Left lobe of liver (tissue), 2 donors: ENCODE data around the gene SAMD8. TPM values are rescaled to one million over a fixed set of nuclear protein-coding genes. Genes with fewer than 3 reads are reported as not detected.
A peak's percentile ranks its signal among the peaks of the same experiment; 100 is the strongest.
"Not testable (repeated sequence)": the region's sequence is repeated elsewhere in the genome, so short reads cannot be mapped to it uniquely, and the experiment has no call there.

Experiments used
- ATAC-seq: fragments of 200-7000 bp; cut with Tn5 transposase; one replicate; pipeline ENCODE4 v1.9.1; 2020; ENCODE audit warnings: mild to moderate bottlenecking, moderate library complexity
- DNase-seq: peaks from one replicate; pipeline ENCODE4 v3.0.0-alpha.2; 2020; ENCODE audit warnings: low spot score
- total RNA-seq: library from RNA; stranded (reverse); gene quantifications from one replicate; pipeline ENCODE4 v1.2.1, GENCODE V29; 2021
- donor health status: DM: no; HTN: no; CAD: no; lungs with moderate emphysema.
- donor health status: DM: no; HTN: yes; CAD: no.

SAMD8 gene
- total RNA-seq, 1 donor from 2014 or later: 5.7 TPM

GRCh38 chr10:75106242-75106641 is 5.2 kb upstream of the SAMD8 start:
- ATAC-seq (no peak), DNase-seq (no peak)

DNA sequence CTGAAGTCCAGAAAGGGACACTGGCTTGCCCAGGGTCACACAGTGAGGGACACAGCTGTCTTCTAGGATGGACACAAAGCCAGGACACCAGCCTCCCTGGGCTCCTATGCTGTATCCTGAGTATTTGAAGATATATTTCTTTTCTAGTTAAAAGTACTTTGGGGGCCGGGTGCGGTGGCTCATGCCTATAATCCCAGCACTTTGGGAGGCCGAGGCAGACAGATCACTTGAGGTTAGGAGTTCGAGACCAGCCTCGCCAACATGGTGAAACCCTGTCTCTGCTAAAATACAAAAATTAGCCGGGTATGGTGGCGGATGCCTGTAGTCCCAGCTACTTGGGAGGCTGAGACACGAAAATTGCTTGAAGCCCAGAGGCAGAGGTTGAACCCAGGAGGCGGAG is 4.6 kb upstream of the SAMD8 start:
- not testable (repeated sequence) for DNase-seq

DNA sequence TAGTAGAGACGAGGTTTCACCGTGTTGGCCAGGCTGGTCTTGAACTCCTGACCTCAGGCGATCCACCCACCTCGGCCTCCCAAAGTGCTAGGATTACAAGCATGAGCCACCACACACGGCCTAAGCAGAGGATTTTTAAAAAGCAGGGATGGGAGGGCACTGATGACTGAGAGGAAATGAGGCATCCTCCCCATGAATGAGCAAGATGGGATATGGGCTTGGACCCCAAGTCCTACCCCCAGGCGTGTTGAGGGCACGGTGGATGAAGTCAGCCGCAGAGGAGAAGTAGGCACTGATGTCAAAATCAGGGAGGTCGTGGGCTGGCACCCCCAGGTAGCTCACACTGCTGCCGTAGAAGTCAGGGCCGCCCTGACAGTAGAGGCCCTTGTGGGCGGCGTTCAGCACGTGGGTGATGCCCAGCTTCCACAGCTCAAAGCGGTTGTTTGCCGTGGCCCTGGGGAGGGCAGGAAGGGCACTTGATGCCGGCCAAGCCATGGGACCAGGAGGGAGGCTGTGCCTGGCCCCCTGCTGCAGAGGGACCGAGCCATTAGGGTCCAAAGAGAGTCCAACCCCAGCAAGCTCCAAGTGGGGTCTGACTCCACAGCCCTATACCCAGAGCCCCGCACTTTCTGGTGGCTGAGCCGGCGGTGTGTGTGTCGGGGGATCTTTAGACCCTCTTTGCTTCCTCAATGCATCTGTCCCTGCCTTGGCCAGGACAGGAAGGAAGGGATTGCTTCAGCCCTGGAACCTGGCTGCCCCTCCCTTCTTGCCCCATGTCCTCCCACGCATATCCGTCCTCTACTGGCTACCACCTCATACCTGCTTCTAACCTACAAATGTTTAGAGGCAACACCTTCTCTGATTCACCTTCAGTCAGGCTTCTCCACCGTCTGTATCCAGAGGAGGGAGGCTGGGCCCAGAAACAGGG is 3.4 kb upstream of the SAMD8 start:
- ATAC-seq: no peak
- no peak for DNase-seq

More for the DNA sequence above, 4.6 kb upstream of the SAMD8 start:
- not testable (repeated sequence) for ATAC-seq

- no peak for DNase-seq
- no peak for ATAC-seq
Observed at GRCh38 chr10:75108684-75109458, 2.6 kb upstream of the SAMD8 start.

DNA sequence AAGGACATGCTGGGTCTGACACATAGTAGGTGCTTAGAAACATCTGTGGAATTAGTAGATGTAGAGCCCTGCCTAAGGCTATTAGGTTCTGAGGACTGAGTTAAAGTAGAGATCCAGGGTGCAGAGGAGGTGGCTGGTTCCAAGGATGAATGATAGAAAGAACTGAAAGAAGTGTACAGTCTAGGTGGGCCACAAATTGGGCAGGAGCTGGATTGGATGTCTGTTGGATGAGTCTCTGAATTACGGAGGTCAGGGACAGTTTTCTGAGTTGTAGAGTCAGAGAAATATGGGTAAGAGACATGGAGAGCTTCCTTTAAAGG is 2.0 kb upstream of the SAMD8 start:
- no peak for DNase-seq

DNA sequence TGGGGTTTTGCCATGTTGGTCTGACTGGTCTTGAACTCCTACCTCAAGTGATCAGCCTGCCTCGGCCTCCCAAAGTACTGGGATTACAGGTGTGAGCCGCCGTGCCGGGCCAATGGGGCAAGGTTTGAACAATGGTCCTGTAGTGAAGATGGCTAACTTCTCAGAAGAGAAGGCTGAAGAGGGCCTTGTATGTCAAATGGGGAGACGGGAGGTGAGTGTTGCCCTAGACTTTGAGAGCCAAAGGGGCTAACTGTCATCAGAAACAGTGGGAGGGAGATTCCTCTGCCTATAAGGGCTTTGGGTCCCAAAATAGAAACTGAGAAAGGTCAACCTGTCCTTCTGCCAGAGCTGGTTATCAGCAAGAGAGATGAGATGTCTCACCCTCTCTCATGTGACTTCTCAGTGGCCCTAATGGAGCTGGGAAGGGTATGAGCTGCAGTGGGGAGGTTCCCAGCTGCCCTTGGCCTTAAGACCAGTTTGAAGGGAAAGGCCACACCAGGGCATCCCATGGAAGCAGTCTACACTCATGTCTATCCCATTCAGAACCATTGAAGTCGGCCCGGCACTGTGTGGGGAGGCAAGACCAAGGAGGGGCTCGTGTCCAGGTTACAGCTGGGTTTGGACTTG is 1.3 kb upstream of the SAMD8 start:
- DNase-seq (no peak), ATAC-seq (no peak)

More for the DNA sequence above, 2.0 kb upstream of the SAMD8 start:
- no peak for ATAC-seq

GRCh38 chr10:75111907-75112679 is 637 bp downstream of the SAMD8 start:
- peak; percentile 47 for ATAC-seq
- peak; percentile 59 for DNase-seq

- ATAC-seq (no peak), DNase-seq (no peak)
Observed at GRCh38 chr10:75115137-75115536, 3.7 kb downstream of the SAMD8 start.

DNA sequence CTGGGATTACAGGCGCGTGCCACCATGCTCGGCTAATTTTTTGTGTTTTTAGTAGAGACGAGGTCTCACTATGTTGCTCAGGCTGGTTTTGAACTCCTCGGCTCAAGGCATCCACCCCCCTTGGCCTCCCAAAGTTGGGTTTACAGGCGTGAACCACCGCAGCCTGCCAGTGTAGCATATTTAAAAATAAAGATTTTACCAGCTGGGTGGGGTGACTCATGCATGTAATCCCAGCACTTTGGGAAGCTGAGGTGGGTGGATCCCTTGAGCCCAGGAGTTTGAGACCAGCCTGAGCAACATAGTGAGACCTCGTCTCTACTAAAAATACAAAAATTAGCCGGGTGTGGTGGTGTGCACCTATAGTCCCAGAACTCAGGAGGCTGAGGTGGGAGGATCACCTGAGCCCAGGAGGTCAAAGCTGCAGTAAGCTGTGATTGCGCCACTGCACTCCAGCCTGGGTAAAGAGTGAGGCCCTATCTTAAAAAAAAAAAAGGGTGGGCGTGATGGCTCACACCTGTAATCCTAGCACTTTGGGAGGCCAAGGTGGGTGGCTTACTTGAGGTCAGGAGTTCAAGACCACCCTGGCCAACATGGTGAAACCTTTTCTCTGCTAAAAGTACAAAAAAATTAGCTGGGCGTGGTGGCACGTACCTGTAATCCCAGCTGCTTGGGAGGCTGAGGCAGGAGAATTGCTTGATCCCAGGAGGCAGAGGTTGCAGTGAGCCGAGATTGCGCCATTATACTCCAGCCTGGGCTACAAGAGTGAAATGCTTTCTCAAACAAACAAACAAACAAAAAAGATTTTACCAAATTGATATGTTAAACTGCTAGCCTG is 5.7 kb downstream of the SAMD8 start:
- not testable (repeated sequence) for DNase-seq, ATAC-seq

- no peak for DNase-seq
- ATAC-seq: no peak
Observed at GRCh38 chr10:75117995-75118394, 6.5 kb downstream of the SAMD8 start.

DNA sequence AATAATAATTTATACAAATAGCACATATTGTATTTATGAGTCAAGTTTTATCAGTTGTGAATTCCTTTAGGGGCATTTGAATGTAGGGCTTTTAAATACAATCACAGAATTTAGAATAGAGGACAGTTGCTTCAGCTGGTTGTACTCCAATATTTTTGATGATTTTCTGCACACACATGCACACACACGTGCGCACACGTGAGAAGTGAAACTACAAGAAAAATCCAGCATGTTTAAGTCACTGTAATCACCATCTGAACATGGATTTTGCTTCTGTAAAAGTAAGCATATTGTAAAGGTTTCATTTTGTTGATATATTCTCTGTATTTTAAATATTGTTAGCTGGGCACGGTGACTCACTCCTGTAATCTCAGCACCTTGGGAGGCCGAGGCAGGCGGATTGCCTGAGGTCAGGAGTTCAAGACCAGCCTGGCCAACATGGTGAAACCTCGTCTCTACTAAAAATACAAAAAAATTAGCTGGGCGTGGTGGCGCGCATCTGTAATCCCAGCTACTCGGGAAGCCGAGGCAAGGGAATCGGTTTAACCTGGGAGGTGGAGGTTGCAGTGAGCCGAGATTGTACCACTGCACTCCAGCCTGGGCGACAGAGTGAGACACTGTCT is 8.1 kb downstream of the SAMD8 start:
- not testable (repeated sequence) for DNase-seq, ATAC-seq

DNA sequence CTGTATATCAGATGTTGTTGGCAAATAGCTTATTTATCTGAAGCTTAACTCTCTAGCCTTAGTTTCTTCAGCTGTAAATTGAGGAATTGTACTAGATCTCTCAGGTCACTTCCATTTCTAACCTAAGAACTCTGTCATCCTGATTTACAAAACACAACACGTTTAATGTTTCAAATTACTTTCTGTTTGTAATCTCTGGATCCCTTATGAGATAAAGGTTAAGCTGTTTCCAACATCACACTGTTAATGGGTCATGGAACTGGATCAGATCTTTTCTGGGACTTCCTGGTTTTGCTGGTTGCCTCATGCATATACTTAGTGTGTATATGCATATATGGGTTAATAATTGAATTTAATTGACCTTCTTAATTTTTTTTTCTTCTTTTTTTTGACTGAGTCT is 9.9 kb downstream of the SAMD8 start:
- ATAC-seq (peak; percentile 34), DNase-seq (no peak)

GRCh38 chr10:75122505-75122904 is 11.0 kb downstream of the SAMD8 start:
- ATAC-seq (no peak), DNase-seq (no peak)

DNA sequence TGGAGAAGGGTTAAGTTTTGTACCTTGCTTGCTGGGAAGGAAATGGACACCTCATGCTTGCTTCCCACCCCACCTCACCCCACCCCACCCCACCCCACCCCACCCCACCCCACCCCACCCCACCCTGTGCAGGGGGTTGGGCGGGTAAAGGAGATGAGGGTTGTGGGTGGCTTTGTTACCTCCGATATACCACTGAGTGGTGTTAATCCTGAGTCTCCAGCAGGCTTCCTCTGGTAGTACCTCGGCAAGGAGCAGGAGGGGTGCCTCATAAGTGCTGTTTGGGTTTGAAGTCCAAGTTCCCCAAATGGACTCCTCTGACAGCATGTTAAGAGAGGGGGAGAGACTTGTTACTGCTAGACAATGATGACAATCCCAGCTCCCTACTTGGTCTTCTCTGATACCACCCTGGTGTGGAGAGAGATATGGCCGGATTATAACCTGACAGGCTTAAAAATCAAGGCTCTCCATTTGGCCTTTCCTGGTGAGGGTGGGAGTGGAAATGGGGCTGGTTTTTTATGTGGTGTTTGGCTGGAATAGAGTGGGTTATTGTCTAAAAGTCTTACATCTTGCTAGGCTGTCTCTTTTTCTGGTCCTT is 11.7 kb downstream of the SAMD8 start:
- DNase-seq: no peak
- ATAC-seq: no peak

DNA sequence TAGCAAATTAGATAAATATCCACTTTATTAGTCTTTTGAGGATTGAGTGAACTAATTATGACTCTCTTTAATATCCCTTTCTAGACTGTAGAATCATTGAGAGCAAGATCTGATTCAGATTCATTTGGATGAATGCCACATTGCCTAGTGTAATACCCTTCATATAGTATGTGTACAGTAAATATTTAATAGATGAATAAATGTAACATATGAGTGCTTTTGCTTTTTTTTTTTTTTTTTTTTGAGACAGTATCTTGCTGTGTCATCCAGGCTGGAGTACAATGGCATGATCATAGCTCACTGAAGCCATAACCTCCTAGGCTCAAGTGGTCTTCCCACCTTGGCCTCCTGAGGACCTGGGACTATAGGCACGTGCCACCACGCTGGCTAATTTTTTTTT is 14.8 kb downstream of the SAMD8 start:
- no peak for DNase-seq

GRCh38 chr10:75127471-75127870 is 16.0 kb downstream of the SAMD8 start:
- no peak for DNase-seq
- ATAC-seq: no peak

More for the DNA sequence above, 14.8 kb downstream of the SAMD8 start:
- ATAC-seq: no peak

- DNase-seq, ATAC-seq: not testable (repeated sequence)
Observed at GRCh38 chr10:75128985-75129384, 17.5 kb downstream of the SAMD8 start.

- ATAC-seq: no peak
- no peak for DNase-seq
Observed at GRCh38 chr10:75129537-75129936, 18.1 kb downstream of the SAMD8 start.

DNA sequence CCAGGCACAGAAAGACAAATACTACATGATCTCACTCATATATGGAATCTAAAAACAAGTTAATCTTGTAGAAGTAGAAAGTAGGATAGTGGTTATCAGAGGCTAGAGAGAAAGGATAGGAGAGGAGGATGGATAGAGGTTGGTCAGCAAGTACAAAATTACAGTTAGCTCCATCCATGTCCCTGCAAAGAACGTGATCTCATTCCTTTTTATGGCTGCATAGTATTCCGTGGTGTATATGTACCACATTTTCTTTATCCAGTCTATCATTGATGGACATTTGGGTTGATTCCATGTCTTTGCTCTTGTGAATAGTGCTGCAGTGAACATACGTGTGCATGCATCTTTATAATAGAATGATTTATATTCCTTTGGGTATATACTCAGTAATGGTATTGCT is 22.2 kb downstream of the SAMD8 start:
- not testable (repeated sequence) for DNase-seq, ATAC-seq
